HG02973 (cell line): ENCODE results near the gene CD38.
"Not testable (repeated sequence)": the region's sequence is repeated elsewhere in the genome, so short reads cannot be mapped to it uniquely, and the experiment has no call there.

Source experiments
- ATAC-seq: cut with Tn5 transposase; IDR thresholded peaks from one replicate; pipeline ENCODE4 v1.9.1; 2021; ENCODE audit warnings: moderate library complexity; ENCODE audit not compliant: unreplicated experiment

CD38 gene

DNA sequence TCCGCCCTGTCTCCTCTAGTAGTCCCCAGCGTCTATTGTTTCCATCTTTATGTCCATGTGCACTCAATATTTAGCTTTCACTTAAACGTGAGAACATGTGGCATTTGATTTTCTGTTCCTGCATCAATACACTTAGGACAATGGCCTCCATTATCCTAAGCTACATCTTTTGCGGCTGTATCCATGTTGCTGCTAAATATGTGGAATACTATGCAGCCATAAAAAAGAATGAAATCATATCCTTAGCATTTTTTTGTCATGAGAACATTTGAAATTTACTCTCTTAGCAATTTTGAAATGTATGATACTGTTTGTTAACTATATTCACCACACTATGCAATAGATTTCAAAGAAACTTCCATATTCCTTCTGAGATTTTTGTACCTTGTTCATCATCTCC lies 19.8 kb upstream of the CD38 start:
- ATAC-seq = no peak

DNA sequence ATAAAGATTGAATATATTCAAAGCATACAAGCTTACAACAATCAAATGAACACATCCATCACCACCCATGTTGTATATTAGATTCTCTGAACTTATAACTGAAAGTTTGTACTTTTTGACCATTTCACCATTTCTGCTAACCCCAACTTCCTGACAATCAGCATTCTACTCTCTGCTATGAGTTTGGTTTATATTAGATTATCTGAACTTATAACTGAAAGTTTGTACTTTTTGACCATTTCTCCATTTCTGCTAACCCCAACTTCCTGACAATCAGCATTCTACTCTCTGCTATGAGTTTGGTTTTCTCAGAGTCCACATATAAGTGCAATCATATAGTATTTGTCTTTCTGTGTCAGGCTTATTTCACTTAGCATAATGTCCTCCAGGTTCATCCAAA lies 15.7 kb upstream of the CD38 start:
- not testable (repeated sequence) for ATAC-seq

DNA sequence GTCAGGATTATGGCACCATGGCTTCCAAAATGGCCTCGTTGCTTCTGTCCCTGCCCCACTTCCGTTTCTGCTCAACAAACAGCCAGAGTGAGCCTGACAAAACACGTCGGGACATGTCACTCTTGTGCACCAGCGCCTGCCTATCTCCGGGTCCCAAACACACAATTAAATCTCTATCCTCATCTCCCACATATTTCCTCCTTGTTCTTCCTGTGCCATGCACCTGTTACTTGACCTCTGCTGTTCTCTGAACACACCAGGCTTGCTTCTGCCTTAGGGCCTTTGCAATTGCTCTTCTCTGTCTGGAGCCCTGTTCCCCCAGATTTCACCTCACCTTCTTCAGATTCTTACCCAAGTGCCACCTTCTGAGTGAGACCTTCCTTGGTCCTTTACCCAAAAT lies 12.7 kb upstream of the CD38 start:
- ATAC-seq = no peak

DNA sequence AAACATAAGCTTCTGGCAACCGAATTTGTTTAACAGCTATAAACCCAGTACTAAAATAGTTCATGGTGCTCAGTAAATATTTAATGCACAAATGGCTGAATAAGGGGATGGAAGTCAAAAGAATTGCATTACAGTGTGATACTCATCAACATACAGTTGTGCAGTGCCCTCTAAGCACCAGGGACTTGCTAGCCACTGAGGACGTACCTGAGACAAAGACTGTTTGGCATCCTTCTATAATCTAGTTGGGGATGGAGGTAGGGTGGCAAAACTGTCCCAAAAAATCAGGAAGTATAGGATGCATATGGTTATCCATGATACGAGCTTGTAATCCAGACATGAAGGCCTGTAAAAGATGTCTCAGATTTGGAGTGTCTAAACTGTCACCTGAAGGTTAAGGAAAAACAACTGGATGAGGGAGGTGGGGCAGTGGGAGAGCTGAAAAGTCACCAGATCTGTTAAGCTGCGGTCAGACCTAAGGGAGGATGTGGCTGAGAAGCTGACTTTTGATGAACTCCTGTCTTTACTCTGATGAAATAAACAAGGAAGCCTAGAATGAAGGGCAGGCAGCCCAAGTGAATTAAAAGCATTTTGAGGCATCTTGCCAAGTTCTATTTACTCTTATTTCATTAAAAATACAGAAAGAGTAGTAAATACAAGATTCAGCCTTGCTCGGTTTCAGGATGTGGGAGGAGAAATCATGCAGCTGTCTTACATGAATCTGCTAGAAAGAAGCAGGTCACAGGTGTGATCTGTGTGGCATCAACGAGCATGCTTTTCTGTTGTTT lies 12.0 kb upstream of the CD38 start:
- peak; percentile 60 for ATAC-seq

DNA sequence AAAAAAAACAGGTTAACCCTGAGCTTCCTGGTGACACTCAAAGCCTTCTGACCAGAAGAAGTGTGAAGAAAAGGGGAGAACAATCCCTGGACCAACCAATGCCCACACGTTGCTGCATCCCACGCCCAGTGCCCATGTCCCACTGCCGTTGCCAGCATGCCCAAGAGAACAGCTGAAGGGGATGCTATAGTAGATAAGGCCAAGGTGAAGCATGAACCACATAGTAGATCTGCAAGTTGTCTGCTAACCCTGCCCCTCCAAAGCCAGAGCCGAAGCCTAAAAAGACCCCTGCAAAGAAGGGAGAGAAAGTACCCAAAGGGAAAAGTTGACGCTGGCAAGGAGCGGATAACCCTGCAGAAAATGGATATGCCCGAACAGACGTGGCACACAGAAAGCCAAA lies 11.3 kb upstream of the CD38 start:
- ATAC-seq = no peak

DNA sequence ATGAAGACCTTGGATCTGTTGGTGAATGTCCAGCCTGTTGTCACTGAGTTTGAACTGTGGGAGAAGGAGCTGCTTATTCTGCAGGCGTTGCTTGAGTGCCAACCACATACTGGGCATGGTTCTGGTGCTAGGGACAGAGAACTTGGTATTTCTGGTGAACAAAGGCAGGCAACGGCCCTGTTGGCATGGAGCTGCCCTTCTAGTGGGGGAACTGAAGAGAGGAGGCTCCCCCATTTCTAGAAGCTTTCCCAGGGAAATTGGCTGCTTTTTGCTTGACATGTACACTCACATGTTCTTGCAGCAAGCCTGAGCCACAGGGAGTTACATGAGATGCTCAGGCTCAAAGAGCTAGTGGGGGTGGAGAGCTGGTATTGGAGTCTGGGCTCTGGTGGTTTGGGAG lies 8.9 kb upstream of the CD38 start:
- ATAC-seq = no peak

DNA sequence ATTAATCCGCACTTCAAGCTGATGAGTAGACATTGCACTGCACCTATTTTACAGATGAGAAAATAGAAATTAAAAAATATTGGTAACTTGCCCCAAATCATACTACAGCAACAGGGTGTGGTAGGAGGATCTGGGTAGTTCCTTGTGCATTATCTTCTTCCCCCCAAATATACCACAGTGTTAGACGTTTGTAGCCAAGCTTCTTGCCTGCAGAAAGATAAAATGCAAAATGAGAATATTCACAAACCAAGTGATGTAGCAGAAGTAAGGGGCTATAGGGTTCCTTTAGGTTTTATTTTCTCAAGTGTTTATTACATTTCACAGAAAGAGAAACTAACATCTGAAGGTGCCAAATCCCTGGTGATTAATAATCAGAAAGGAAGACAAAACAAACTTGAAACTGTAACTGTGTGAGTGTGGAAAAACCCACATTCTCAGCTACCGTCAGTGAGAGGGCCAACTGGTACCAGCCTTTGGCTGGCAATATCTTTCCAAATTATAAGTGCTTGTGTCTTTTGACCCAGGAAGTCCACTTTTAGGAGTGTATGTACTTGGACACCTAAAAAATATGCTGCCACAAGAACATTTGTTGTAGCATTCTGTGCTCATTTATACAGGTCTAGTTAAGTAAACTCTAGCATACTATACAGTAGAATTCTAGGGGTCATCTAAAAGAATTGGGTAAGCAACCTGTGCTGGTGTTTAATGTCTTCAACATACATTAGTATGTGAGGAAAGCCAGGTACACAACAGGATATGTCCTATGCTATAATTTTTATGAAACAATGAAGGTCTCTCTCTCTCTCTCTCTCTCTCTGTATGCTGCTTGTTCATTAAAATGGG lies 6.7 kb upstream of the CD38 start:
- ATAC-seq = peak; percentile 79

DNA sequence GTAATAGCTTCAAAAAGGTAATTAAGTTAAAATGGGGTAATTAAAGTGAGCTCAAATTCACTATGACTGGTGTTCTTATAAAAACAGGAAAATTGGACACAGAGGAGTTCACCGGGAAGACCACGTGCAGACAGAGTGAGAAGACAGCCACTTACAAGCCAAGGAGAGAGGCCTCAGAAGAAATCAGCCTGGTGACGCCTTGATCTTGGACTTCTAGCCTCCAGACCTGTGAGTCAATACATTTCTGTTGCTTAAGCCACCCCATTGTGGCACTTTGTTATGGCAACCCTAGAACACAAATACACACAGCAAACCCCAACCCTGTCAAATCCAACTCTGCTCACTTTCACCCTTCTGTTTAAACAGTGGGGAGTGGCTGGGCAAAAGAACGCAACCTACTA lies 4.1 kb upstream of the CD38 start:
- no peak for ATAC-seq

DNA sequence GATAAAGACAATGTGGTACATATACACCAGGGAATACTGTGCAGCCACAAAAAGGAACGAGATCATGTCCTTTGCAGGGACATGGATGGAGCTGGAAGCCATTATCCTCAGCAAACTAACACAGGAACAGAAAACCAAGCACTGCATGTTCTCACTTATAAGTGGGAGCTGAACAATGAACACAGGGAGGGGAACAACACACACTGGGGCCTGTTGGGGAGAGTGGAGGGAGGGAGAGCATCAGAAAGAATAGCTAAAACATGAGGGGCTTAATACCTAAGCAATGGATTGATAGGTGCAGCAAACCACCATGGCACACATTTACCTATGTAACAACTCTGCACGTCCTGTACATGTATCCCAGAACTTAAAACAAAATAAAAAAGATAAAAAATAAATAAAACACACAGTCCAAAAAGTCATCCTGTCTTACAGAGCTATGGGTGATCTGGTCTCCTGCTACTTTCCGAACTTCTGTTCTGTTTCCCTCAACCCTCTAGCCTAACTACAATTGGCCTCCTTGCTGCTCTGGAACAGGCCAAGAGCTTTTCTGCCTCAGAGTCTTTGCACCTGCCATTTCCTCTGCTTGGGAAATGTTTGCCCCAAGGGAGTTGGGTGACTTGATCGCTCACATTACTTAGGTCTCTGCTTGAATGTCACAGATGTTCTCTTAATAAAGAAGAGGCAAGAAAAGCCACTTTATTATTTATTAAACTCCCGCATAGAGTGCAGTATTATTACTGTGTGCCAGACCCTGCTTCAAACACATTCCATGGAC lies 1.1 kb upstream of the CD38 start:
- no peak for ATAC-seq

DNA sequence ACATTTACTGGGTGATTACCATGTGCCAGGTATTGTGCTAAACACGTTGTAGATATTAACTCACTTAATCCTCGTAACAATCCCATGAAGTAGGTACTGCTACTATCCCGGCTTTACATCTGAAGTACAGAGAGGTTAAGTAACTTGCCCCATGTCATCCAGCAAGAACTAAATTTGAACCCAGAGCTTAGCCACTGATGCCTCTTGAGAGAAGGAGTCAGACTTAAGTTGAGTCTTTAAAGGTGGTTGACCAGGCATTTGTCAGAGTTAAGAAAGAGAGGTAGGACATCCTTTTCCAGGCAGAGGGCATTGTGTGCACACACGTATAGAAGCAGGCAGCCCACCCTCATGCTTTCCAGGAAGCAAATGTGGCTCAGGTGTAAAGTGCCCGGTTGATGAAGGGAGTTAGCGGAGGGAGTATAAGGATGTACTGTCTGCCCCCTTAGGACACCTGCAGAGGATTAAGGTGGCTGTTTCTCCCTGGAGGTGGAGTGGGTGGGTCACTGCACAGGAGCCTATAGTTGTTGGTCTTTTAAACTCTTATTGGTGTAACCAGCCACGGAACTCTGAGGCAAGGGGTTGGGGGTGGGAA lies 335 bp upstream of the CD38 start:
- ATAC-seq = no peak

DNA sequence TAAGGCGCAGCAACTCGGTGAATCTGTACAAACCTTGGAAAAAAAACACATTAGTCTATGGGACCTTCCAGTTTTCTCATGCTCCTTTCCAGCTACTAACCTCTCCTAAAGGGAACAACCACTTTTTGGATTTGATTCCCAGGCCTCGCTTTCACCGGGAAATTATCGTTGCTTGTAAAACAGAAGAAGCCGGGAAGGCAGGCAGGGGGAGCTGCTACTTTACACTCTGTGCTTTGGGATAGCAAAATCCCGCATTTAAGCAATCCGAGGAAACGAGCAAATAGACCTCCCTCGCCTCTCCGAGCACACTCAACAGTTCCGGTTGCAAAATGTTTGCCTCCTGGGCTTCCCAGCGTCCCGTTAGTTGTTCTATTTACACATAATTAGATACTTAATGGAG lies 1.2 kb downstream of the CD38 start:
- no peak for ATAC-seq

DNA sequence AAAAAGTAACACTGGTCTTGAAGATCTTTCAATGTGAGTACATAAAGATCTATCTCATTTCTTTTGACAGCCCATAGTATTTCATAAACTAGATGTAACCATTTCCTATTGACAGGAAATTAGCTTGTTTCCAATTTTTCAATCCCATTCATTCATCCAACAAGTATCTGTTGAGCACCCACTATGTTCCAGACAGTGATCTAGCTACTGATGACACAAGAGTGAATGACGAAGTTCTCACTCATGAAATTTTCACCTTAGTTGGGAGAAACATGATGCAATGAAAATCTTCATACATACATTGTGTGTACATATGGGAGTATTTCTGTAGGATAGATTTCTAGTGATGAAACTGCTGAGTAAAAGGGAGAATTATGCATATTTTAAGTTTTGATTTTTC lies 1.7 kb downstream of the CD38 start:
- ATAC-seq = no peak

DNA sequence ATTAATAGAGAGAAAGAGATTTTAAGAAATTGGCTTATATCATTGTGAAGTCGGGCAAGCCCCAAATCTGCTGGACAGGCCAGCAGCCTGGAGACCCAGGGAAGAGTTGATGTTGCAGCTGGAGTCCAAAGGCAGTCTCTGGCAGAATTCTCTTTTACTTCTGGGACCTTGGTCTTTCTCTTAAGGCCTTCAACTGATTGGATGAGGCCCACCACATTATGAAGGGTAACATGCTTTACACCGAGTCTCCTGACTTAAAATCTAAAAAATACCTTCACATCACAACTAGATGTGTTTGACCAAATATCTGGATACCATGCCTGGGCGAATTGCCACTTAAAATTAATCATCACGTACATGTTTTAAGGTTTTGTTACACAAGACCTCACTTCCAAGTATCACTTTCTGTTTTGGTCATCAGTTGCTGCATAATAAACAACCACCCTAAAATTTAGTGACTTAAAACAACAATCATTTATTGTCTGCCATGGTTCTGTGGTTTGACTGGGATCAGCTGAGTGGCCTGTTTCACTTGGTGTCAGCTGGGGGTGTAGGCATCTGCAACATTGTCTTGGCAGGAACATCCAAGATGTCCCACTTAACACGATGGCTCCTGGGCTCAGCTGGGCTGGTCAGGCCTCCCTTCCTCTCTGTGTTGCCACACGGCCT lies 3.4 kb downstream of the CD38 start:
- ATAC-seq = peak; percentile 24

DNA sequence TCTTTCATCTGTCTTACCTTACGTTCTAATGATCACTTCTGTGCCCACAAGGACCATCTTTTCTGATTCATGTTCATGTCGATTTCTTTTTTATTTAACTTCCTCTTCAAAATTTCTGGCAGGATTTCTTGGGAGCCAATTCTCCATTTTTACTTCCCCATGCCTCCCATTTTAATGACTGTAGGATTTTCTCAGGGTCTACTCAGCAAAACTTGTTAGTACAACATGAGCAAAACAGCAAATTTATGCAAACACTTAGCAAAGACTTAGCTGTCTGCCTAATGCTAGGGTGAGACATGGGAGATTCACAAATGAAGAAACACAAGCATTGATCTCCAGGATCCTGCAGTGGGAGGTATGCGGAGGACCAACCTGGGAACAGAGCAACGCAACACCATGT lies 5.5 kb downstream of the CD38 start:
- no peak for ATAC-seq

DNA sequence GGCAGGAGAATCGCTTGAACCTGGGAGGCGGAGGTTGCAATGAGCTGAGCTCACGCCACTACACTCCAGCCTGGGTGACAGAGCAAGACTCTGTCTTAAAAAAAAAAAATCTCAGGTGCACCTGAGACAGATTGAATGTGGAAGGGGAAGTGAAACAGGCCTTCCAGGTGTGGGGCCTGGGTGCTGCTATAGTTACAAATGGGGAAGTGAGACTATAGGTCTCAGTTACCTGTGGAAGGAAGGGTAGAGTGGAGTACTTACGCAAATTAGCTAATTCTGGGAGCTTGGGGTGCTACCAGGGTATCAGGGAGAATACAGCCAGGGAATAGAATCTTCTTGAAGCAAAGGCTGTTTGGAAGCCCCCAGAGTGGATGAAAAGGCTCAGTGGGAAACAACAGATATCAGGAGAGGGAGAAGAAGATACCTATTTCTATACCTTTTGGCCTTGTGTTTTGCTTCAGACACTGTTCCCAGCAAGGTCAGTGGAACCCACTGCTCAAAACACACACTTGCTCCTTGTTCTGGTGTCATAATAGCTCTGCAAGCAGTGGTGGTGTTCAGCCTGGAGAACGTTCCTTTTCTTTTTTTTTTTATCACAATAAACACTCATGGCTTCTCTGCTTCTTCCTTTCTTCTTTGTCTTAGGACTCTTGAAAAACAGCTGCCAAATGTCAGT lies 7.0 kb downstream of the CD38 start:
- peak; percentile 86 for ATAC-seq

DNA sequence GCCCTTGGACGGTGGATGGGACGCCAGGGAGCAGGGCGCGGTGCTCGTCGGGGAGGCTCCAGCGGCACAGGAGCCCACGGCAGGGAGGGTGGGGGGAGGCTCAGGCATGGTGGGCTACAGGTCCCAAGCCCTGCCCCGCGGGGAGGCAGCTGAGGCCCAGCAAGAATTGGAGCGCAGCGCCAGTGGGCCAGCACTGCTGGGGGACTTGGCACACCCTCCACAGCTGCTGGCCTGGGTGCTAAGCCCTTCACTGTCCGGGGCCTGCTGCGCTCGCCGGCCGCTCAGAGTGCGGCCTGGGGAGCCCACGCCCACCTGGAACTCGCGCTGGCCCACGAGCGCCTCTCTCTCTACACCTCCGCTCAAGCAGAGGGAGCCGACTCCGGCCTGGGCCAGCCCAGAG lies 8.6 kb downstream of the CD38 start:
- no peak for ATAC-seq

DNA sequence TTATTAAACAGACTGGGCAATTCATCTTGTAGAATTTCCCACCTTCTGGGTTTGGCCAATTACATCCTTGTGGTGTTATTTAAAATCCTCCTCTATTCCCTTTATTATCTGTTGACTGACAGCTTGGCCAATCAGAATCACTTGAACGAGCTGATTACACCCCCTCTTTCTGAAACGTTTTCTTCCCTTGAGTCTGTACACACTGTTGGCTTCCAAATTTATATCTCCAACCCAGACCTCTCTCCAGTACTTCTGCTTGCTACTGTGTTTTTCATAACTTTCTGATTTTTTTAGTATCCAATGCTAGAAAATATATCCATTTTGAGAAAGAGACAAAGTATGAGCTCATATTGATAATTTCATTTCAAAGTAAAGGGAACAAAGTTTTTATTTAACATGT lies 14.8 kb downstream of the CD38 start:
- no peak for ATAC-seq

DNA sequence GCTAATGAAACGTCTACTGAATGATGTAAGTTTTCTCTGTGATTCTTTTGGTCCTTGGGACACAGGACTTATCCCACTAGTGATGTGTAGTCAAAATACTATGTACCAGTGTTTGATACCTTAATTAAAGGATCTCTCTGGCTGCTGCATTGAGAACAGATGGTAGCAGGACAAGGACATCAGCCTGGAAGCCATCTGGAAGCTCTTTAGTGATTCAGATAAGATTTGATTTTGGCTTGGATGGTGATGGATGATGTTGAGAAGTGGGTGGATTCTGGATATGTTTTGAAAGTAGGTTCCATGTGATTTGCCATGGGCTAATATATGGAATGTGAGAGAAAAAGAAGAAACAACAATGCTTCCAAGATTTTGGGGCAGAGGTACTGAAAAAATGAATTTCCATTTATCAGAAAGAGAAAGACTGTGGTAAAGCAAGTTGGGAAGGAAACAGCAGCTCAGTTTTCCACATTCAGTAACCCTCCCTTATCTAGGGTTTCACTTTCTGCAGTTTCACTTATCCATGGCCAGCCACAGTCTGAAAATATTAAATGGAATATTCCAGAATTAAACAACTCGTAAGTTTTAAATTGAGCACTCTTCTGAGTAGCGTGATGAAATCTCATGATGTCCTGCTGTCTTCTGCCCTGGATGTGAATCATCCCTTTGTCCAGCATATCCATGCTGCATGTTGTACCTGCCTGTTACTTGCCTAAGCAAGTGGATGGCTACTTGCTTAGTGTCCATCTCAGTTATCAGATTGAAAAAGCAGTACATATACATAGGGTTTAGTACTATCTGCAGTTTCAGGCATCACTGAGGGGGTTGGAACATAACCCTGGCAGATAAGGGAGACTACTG lies 15.6 kb downstream of the CD38 start:
- no peak for ATAC-seq

DNA sequence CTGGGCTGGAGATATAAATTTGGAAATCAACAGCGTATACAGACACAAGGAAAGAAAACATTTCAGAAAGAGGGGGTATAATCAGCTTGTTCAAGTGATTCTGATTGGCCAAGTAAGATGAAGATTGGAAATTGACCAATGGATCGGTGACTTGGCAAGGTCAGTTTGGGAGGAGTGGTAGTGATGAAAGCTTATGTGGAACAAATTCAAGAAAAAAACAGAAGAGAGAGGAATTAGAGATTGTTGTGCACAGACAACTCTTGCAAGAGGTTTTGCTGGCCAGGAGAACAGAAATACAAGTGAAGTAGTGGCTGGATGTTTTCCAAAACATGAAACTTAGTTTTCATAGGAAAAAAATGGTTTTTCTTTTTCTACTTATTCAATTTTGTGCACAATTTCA lies 16.3 kb downstream of the CD38 start:
- ATAC-seq = no peak
